HepG2 (cell line): ENCODE data around the gene TMBIM6. TPM values are rescaled to one million over a fixed set of nuclear protein-coding genes. Genes with fewer than 3 reads are reported as not detected.

Source experiments
- ATAC-seq: fragments of 200-7000 bp; cut with Tn5 transposase; 3 replicates; pipeline ENCODE4 v1.9.1; 2020; ENCODE audit warnings: mild to moderate bottlenecking, moderate library complexity
- BruUV-seq: library from RNA; stranded (reverse); fragments of 400-500 nt; replicated peaks from 2 replicates; lab custom pipeline; 2021; lab: Mats Ljungman, UMichigan
- CTCF ChIA-PET: fragments of 300-600 bp; formaldehyde crosslinking; extraction: SDS; loops from one replicate; lab custom pipeline; 2021; ENCODE audit warnings: low total read pairs, inconsistent platforms, low intra/inter-chr PET ratio; lab: Yijun Ruan, JAX
- POLR2A ChIA-PET: fragments of 350-600 bp; sonication (Branson Sonifier 250); formaldehyde crosslinking; loops from one replicate; lab custom pipeline; 2020; ENCODE audit warnings: antibody characterized with exemption, inconsistent platforms; lab: Yijun Ruan, JAX
- DNase-seq: peaks from one replicate; pipeline ENCODE4 v3.0.0-alpha.2; 2015; ENCODE audit warnings: low spot score
- FAIRE-seq: peaks from 3 replicates; lab custom pipeline; 2011; peaks lifted over from hg19 to GRCh38; lab: Jason Lieb, UNC
- H2AFZ ChIP-seq: one replicate; pipeline ENCODE4 v1.6.1; 2011; ENCODE audit warnings: low read length, inconsistent platforms
- H3K27ac ChIP-seq: fragments of 300-600 bp; 3 replicates; pipeline ENCODE4 v1.8.0; 2011; ENCODE audit warnings: mixed run types, mild to moderate bottlenecking, mixed read lengths, low read length, inconsistent platforms; ENCODE audit not compliant: insufficient read depth; ENCODE audit errors: extremely low read length
- H3K27me3 ChIP-seq, 2 experiments: fragments of 200-600 bp in 1 of 2; 2 replicates in 1 of 2; 3 replicates in 1 of 2; pipeline versions ENCODE4 v1.6.0 to v1.8.0; 2011; ENCODE audit warnings: low read length in 2 of 2, mild to moderate bottlenecking in 2 of 2, moderate library complexity in 2 of 2, inconsistent platforms in 1 of 2; ENCODE audit not compliant: insufficient read depth in 2 of 2, control insufficient read depth in 1 of 2
- H3K36me3 ChIP-seq, 2 experiments: fragments of 200-600 bp in 1 of 2; replicated peaks in 1 of 2; 2 replicates in 1 of 2; 3 replicates in 1 of 2; pipeline versions ENCODE4 v1.5.1 to v1.8.0; 2011; ENCODE audit warnings: low read length in 2 of 2, inconsistent platforms in 1 of 2; ENCODE audit not compliant: insufficient read depth in 2 of 2, control insufficient read depth in 1 of 2
- H3K4me1 ChIP-seq: 2 replicates; pipeline ENCODE4 v1.5.1; 2012; ENCODE audit warnings: low read length, inconsistent platforms; ENCODE audit not compliant: insufficient read depth
- H3K4me2 ChIP-seq: 2 replicates; pipeline ENCODE4 v1.6.0; 2011; ENCODE audit warnings: low read depth, low read length, inconsistent platforms
- H3K4me3 ChIP-seq, 3 experiments: fragments of 200-600 bp in 1 of 3; sonication (generic), shearing (Covaris generic) in 1 of 3; replicated peaks in 1 of 3; 2 replicates each; pipeline ENCODE4 v1.5.1; 2011 to 2016; ENCODE audit warnings: low read length in 3 of 3, inconsistent platforms in 2 of 3, low read depth in 2 of 3, mild to moderate bottlenecking in 2 of 3, control low read depth in 1 of 3, mixed read lengths in 1 of 3; ENCODE audit not compliant: insufficient read depth in 1 of 3
- H3K79me2 ChIP-seq: one replicate; pipeline ENCODE4 v1.6.1; 2011; ENCODE audit warnings: low read length, inconsistent platforms; ENCODE audit not compliant: insufficient read depth
- H3K9ac ChIP-seq: 2 replicates; pipeline ENCODE4 v1.6.0; 2011; ENCODE audit warnings: mild to moderate bottlenecking, low read depth, low read length, inconsistent platforms; ENCODE audit not compliant: insufficient read depth
- H3K9me3 ChIP-seq: 2 replicates; pipeline ENCODE4 v1.5.1; 2012; ENCODE audit warnings: mild to moderate bottlenecking, low read length
- H4K20me1 ChIP-seq: 2 replicates; pipeline ENCODE4 v1.6.0; 2011; ENCODE audit warnings: inconsistent platforms, mild to moderate bottlenecking, low read length, moderate library complexity; ENCODE audit not compliant: insufficient read depth
- CEBPG ChIP-seq: IDR thresholded peaks from 2 replicates; pipeline ENCODE4 v1.6.1; 2016
- FOXC1 ChIP-seq: sonication (generic); formaldehyde crosslinking; IDR thresholded peaks from 2 replicates; pipeline ENCODE4 v1.8.0; 2022; ENCODE audit warnings: mild to moderate bottlenecking, missing genetic modification reagents, borderline replicate concordance
- KDM2A ChIP-seq: sonication (generic); formaldehyde crosslinking; IDR thresholded peaks from 2 replicates; pipeline ENCODE4 v1.4.0; 2020; ENCODE audit warnings: low read depth, missing genetic modification reagents, borderline replicate concordance
- KMT2A ChIP-seq: sonication (generic); formaldehyde crosslinking; IDR thresholded peaks from 2 replicates; pipeline ENCODE4 v1.4.0; 2020; ENCODE audit warnings: missing genetic modification reagents
- RAD21 ChIP-seq: fragments of 450-650 bp; formaldehyde crosslinking; IDR thresholded peaks from 2 replicates; pipeline ENCODE4 v1.5.0; 2020; ENCODE audit warnings: mild to moderate bottlenecking
- RXRA ChIP-seq: sonication (generic); formaldehyde crosslinking; IDR thresholded peaks from 2 replicates; pipeline ENCODE4 v1.5.1; 2020; ENCODE audit warnings: missing genetic modification reagents
- RXRB ChIP-seq: IDR thresholded peaks from 2 replicates; pipeline ENCODE4 v1.6.1; 2016; ENCODE audit warnings: borderline replicate concordance, missing genetic modification reagents, missing compliant biosample characterization
- SALL1 ChIP-seq: sonication (generic); formaldehyde crosslinking; IDR thresholded peaks from 2 replicates; pipeline ENCODE4 v1.8.0; 2022; ENCODE audit warnings: mild to moderate bottlenecking, missing genetic modification reagents
- SAP130 ChIP-seq: IDR thresholded peaks from 2 replicates; pipeline ENCODE4 v1.6.1; 2016; ENCODE audit warnings: low read depth
- SRF ChIP-seq: IDR thresholded peaks from 2 replicates; pipeline ENCODE4 v1.6.1; 2011; ENCODE audit warnings: mild to moderate bottlenecking, low read depth, low read length, moderate library complexity
- TEAD3 ChIP-seq: optimal IDR thresholded peaks from 2 replicates; pipeline ENCODE3; 2016; ENCODE audit warnings: borderline replicate concordance
- XRCC5 ChIP-seq: fragments of 200-400 bp; formaldehyde crosslinking; optimal IDR thresholded peaks from 2 replicates; pipeline ENCODE3; 2017; ENCODE audit warnings: mild to moderate bottlenecking, low read length
- ZNF224 ChIP-seq: sonication (generic); formaldehyde crosslinking; IDR thresholded peaks from 2 replicates; pipeline ENCODE4 v1.5.0; 2020; ENCODE audit warnings: mild to moderate bottlenecking, missing genetic modification reagents
- ZNF484 ChIP-seq: sonication (generic); formaldehyde crosslinking; IDR thresholded peaks from 2 replicates; pipeline ENCODE4 v1.5.1; 2020; ENCODE audit warnings: mild to moderate bottlenecking, low read depth, missing genetic modification reagents, borderline replicate concordance
- ZNF660 ChIP-seq: sonication (generic); formaldehyde crosslinking; IDR thresholded peaks from 2 replicates; pipeline ENCODE4 v1.5.1; 2020; ENCODE audit warnings: mild to moderate bottlenecking, low read depth, missing genetic modification reagents, borderline replicate concordance
- WGBS: methylation state at CpG from one replicate; pipeline ENCODE4 v1.1.6; 2017; ENCODE audit warnings: low lambda C conversion rate; 5-methylcytosine and 5-hydroxymethylcytosine counted together
- in situ Hi-C: cut with HindIII; loops from 2 replicates; pipeline ENCODE4 v1.10.0; 2017; ENCODE audit warnings: low pct_unique_long_range_greater_than_20kb; ENCODE audit not compliant: extremely low pct_ligation_motif_present
- intact Hi-C: fragments of 100-400 bp; cut with micrococcal nuclease; formaldehyde crosslinking; loops from one replicate; pipeline ENCODE4 v1.10.0; 2022; ENCODE audit not compliant: unreplicated experiment
- polyA plus RNA-seq, 8 experiments: library from polyadenylated mRNA; depleted of rRNA in 3 of 8; stranded (reverse) in 7 of 8; unstranded in 1 of 8; fragments of >200 nt; fragmentation: Illumina TruSeq in 4 of 8; extraction: Trizol in 4 of 8; gene quantifications; 2 replicates each; pipeline versions ENCODE4 v1.2.1 to v1.2.3, GENCODE V29; 2011 to 2016; ENCODE audit warnings: low read depth in 4 of 8, missing spikeins in 1 of 8, mixed read lengths in 1 of 8; ENCODE audit not compliant: insufficient read depth in 1 of 8
- total RNA-seq, 5 experiments: library from RNA; depleted of rRNA; stranded (reverse); fragments of >200 nt; fragmentation: Illumina TruSeq; extraction: Trizol; gene quantifications; 2 replicates each; pipeline ENCODE4 v1.2.3, GENCODE V29; 2016; ENCODE audit warnings: low read depth in 1 of 5
- TF ChIP-seq, protein P1 (sequence below): sonication (generic); formaldehyde crosslinking; IDR thresholded peaks from 2 replicates; pipeline ENCODE4 v1.4.0; 2020; ENCODE audit warnings: missing genetic modification reagents
- TF ChIP-seq, protein P2 (sequence below): IDR thresholded peaks from 2 replicates; pipeline ENCODE4 v1.6.1; 2016

The TMBIM6 gene
- total and polyA plus RNA-seq, 2 of the 13 experiments (the other 11 are each of a cell fraction or from before 2014, with no cell fraction given): 412 to 468 TPM

DNA sequence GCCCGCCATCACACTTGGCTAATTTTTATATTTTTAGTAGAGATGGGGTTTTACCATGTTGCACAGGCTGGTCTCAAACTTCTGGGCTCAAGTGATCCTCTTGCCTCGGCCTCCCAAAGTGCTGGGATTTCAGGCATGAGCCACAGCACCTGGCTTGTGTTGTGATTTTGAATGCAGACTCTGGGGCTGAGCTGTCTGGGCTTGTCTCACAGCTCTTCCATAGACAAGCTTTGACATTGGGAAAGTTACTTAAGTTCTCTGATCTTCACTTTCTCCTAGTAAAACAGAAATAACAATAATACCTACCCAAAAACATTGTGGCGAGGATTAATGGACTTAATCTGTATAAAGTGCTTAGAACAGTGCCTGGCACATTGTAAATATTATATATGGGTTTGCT, 36.0 kb downstream of the TMBIM6 start (continued):
- TF ChIP-seq ZNF484: no peak

DNA sequence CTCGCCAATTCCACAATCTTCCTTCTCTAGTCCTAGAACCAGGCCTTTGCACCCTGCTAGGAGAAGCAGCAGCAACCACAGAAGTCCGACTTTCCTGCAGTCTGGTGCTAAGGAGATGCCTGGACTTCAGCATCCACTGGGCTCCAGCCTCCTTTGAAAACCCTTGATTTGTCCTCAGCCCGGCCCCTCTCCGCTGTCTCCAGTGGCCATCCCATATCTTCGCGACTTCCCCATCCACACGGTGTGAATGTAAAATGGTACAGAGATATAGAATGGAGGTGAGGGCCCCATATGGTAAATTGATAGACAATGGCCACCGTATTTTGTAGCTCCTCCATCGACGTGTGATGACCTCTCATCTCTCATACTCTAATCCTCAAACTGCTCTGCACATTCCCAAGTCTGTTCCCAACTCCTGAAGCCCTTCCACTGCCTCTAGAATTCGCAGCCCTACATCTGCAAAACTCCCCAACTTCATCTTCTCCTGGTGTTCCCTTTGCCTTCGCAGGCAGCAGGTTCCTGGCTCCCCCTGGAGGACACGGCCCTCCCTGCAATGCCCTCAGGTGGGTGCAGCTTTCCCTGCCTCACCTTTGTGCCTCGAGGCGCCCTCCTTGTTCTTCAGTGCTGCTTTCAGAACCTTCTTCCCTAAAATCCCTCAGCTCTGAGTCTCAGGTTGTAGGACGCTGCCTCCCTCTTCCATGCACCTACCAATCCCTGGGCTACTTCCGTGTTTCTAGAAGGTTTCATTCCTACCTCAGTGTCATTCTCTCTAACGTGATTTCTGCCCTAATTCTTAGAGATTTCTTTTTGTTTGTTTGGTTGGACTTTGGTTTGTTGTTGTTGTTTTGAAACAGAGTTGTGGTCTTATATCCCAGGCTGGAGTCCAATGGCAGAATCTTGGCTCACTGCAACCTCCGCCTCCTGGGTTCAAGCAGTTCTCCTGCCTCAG, 36.7 kb downstream of the TMBIM6 start:
- intact Hi-C loops: loop anchor here (2.0 to 10.0 kb wide), 2 partner anchors 53 to 133 kb away; no protein-coding TSS in a partner anchor
- peak; percentile 39 for DNase-seq
- 17% methylated on average over 19 of the region's 19 CpGs for WGBS
- TF ChIP-seq FOXC1 (0 out of 2 replicates have a peak, but pooled peaks have one; percentile 40), TEAD3 (peak; percentile 42), ZNF660 (CRISPR knock-in tag) (no peak), RXRA (CRISPR knock-in tag) (no peak), XRCC5 (peak; percentile 85), RXRB (CRISPR knock-in tag) (0 out of 2 replicates have a peak, but pooled peaks have one; percentile 21), ZNF224 (CRISPR knock-in tag) (no peak), SRF (peak; percentile 7; the same call in 1 of the 2 replicates), RAD21 (CRISPR knock-in tag) (peak; percentile 62; the same call in 1 of the 2 replicates), SALL1 (CRISPR knock-in tag) (0 out of 2 replicates have a peak, but pooled peaks have one; percentile 19), SAP130 (CRISPR knock-in tag) (peak; percentile 16; the same call in 1 of the 2 replicates), KDM2A (CRISPR knock-in tag) (peak; percentile 33; the same call in 1 of the 2 replicates), CEBPG (CRISPR knock-in tag) (0 out of 2 replicates have a peak, but pooled peaks have one; percentile 35), KMT2A (CRISPR knock-in tag) (no peak)
- TF ChIP-seq, protein P1, sequence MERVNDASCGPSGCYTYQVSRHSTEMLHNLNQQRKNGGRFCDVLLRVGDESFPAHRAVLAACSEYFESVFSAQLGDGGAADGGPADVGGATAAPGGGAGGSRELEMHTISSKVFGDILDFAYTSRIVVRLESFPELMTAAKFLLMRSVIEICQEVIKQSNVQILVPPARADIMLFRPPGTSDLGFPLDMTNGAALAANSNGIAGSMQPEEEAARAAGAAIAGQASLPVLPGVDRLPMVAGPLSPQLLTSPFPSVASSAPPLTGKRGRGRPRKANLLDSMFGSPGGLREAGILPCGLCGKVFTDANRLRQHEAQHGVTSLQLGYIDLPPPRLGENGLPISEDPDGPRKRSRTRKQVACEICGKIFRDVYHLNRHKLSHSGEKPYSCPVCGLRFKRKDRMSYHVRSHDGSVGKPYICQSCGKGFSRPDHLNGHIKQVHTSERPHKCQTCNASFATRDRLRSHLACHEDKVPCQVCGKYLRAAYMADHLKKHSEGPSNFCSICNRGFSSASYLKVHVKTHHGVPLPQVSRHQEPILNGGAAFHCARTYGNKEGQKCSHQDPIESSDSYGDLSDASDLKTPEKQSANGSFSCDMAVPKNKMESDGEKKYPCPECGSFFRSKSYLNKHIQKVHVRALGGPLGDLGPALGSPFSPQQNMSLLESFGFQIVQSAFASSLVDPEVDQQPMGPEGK (CRISPR knock-in tag): 0 out of 2 replicates have a peak, but pooled peaks have one; percentile 9
- TF ChIP-seq, protein P2, sequence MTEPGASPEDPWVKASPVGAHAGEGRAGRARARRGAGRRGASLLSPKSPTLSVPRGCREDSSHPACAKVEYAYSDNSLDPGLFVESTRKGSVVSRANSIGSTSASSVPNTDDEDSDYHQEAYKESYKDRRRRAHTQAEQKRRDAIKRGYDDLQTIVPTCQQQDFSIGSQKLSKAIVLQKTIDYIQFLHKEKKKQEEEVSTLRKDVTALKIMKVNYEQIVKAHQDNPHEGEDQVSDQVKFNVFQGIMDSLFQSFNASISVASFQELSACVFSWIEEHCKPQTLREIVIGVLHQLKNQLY: no peak

More for the DNA sequence above, 36.7 kb downstream of the TMBIM6 start:
- Histone ChIP-seq H3K4me1 (peaks cover 16% of the 10 kb centered on the region), H3K4me2 (peak overlapping the region; percentile 56), H3K4me3 (no peak overlapping the region), H3K27ac (no peak overlapping the region), H3K36me3 (no peaks in the 10 kb centered on the region), H3K27me3 (peaks cover 0 to 4% of the 10 kb centered on the region in 2 experiments; a peak in 1 of 5 replicates), H2AFZ (no peak overlapping the region), H3K9me3 (no peaks in the 10 kb centered on the region), H3K9ac (no peak overlapping the region), H4K20me1 (no peaks in the 10 kb centered on the region), H3K79me2 (no peaks in the 10 kb centered on the region)
- FAIRE-seq: peak; percentile 83
- POLR2A ChIA-PET: interaction anchor here (2.2 kb wide), 1 partner anchor 37 kb away, joined by 12 read pairs; the partner anchor contains the start of gene TMBIM6
- BruUV-seq: no TSS peak
- CTCF ChIA-PET: interaction anchor here (0.8 to 4.4 kb wide), 5 partner anchors 37 to 141 kb away, joined by 3 to 39 read pairs (median 4); partner anchors contain the start of gene TMBIM6
- in situ Hi-C loops: loop anchor here (10.0 kb wide), 1 partner anchor 57 kb away; no protein-coding TSS in a partner anchor
- ATAC-seq: peak; percentile 84
